MM.1S (cell line): ENCODE results near the gene PNMA1.

Experiments used
- EZH2 ChIP-seq: fragments of 300-600 bp; sonication (generic); optimal IDR thresholded peaks from 2 replicates; pipeline ENCODE3; 2017; ENCODE audit warnings: low read depth, mild to moderate bottlenecking, antibody characterized with exemption, low read length, mixed read lengths
- EZH2phosphoT487 ChIP-seq: fragments of 300-600 bp; sonication (generic); IDR thresholded peaks from 2 replicates; pipeline ENCODE4 v1.6.1; 2018; ENCODE audit warnings: antibody characterized with exemption, low read length
- TF ChIP-seq, protein P1 (sequence below): fragments of 300-600 bp; sonication (generic); IDR thresholded peaks from 2 replicates; pipeline ENCODE4 v1.5.1; 2016; ENCODE audit warnings: antibody characterized with exemption, low read length, mixed read lengths

DNA sequence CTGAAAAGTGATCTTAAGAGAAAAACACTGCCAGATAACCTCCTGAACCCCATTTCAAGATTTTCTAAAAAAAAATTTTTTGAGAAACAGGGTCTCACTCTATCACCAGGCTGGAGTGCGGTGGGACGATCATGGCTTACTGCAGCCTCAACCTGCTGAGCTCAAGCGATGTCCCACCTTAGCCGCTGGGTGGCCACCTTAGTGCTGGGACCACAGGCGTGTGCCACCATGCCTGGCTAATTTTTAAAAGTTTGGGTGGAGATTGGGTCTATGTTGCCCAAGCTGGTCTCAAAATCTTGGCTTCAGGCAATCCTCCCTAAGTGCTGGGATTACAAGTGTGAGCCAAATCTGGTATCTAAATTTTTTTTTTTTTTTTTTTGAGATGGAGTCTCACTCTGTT is 3.4 kb downstream of the PNMA1 start:
- TF ChIP-seq, protein P1, sequence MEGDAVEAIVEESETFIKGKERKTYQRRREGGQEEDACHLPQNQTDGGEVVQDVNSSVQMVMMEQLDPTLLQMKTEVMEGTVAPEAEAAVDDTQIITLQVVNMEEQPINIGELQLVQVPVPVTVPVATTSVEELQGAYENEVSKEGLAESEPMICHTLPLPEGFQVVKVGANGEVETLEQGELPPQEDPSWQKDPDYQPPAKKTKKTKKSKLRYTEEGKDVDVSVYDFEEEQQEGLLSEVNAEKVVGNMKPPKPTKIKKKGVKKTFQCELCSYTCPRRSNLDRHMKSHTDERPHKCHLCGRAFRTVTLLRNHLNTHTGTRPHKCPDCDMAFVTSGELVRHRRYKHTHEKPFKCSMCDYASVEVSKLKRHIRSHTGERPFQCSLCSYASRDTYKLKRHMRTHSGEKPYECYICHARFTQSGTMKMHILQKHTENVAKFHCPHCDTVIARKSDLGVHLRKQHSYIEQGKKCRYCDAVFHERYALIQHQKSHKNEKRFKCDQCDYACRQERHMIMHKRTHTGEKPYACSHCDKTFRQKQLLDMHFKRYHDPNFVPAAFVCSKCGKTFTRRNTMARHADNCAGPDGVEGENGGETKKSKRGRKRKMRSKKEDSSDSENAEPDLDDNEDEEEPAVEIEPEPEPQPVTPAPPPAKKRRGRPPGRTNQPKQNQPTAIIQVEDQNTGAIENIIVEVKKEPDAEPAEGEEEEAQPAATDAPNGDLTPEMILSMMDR, result no peak
- no peak for TF ChIP-seq EZH2phosphoT487
- TF ChIP-seq EZH2, result no peak
